ENCODE data around the gene MPV17.
"Not testable (repeated sequence)": the region's sequence is repeated elsewhere in the genome, so short reads cannot be mapped to it uniquely, and the experiment has no call there.

MPV17 gene

GRCh38 chr2:27320958-27321543 lies 1.8 kb downstream of the MPV17 start:
- Histone ChIP-seq H3K4me3 (ENCODE audit: extremely low read depth, insufficient read depth, low read length, poor library complexity, severe bottlenecking) (no peak overlapping the region), H3K36me3 (ENCODE audit: control insufficient read depth, insufficient read depth, low read length) (peaks cover 3% of the 10 kb centered on the region), H3K4me1 (ENCODE audit: control insufficient read depth, insufficient read depth, low read length, poor library complexity, severe bottlenecking) (peaks cover 17% of the 10 kb centered on the region), H3K27ac (ENCODE audit: low read depth, low read length, severe bottlenecking) (peak overlapping the region; percentile 23), H3K9me3 (ENCODE audit: control insufficient read depth, low read length) (no peaks in the 10 kb centered on the region)
- WGBS, 2 experiments (ENCODE audit: insufficient coverage in 2 of 2) = 71 to 83% methylated on average over 6 to 7 of the region's 8 CpGs

GRCh38 chr2:27319839-27320238 lies 3.1 kb downstream of the MPV17 start:
- peaks cover 17% of the 10 kb centered on the region for H3K4me1 ChIP-seq (ENCODE audit: control insufficient read depth, insufficient read depth, low read length, poor library complexity, severe bottlenecking)
- 92 to 99% methylated on average over 12 to 13 of the region's 15 CpGs for WGBS, 2 experiments (ENCODE audit: insufficient coverage in 2 of 2)
- H3K36me3 ChIP-seq (ENCODE audit: control insufficient read depth, insufficient read depth, low read length); H3K9me3 ChIP-seq (ENCODE audit: control insufficient read depth, low read length); H3K4me3 ChIP-seq (ENCODE audit: extremely low read depth, insufficient read depth, low read length, poor library complexity, severe bottlenecking); H3K27ac ChIP-seq (ENCODE audit: low read depth, low read length, severe bottlenecking): not testable (repeated sequence)

- Histone ChIP-seq H3K36me3 (ENCODE audit: control insufficient read depth, insufficient read depth, low read length) (peaks cover 3% of the 10 kb centered on the region), H3K4me3 (ENCODE audit: extremely low read depth, insufficient read depth, low read length, poor library complexity, severe bottlenecking) (no peak overlapping the region), H3K27ac (ENCODE audit: low read depth, low read length, severe bottlenecking) (no peak overlapping the region), H3K4me1 (ENCODE audit: control insufficient read depth, insufficient read depth, low read length, poor library complexity, severe bottlenecking) (peaks cover 13% of the 10 kb centered on the region), H3K9me3 (ENCODE audit: control insufficient read depth, low read length) (no peaks in the 10 kb centered on the region)
- 95 to 96% methylated on average over 10 to 11 of the region's 12 CpGs for WGBS, 2 experiments (ENCODE audit: insufficient coverage in 2 of 2)
Observed at GRCh38 chr2:27316655-27317412, 6.1 kb downstream of the MPV17 start.

GRCh38 chr2:27315122-27315521 lies 7.8 kb downstream of the MPV17 start:
- no peaks in the 10 kb centered on the region for H3K4me1 ChIP-seq (ENCODE audit: control insufficient read depth, insufficient read depth, low read length, poor library complexity, severe bottlenecking)

GRCh38 chr2:27314709-27315108 lies 8.2 kb downstream of the MPV17 start:
- Histone ChIP-seq H3K36me3 (ENCODE audit: control insufficient read depth, insufficient read depth, low read length) (peaks cover 5% of the 10 kb centered on the region), H3K4me3 (ENCODE audit: extremely low read depth, insufficient read depth, low read length, poor library complexity, severe bottlenecking) (no peak overlapping the region), H3K27ac (ENCODE audit: low read depth, low read length, severe bottlenecking) (no peak overlapping the region), H3K4me1 (ENCODE audit: control insufficient read depth, insufficient read depth, low read length, poor library complexity, severe bottlenecking) (no peaks in the 10 kb centered on the region), H3K9me3 (ENCODE audit: control insufficient read depth, low read length) (no peaks in the 10 kb centered on the region)
- 92 to 94% methylated on average over 5 to 9 of the region's 9 CpGs for WGBS, 2 experiments (ENCODE audit: insufficient coverage in 2 of 2)

More at GRCh38 chr2:27315122-27315521, 7.8 kb downstream of the MPV17 start:
- Histone ChIP-seq H3K36me3 (ENCODE audit: control insufficient read depth, insufficient read depth, low read length) (peaks cover 3% of the 10 kb centered on the region), H3K27ac (ENCODE audit: low read depth, low read length, severe bottlenecking) (no peak overlapping the region), H3K9me3 (ENCODE audit: control insufficient read depth, low read length) (no peaks in the 10 kb centered on the region), H3K4me3 (ENCODE audit: extremely low read depth, insufficient read depth, low read length, poor library complexity, severe bottlenecking) (no peak overlapping the region)
- 74 to 88% methylated on average over 7 of the region's 8 CpGs for WGBS, 2 experiments (ENCODE audit: insufficient coverage in 2 of 2)

- H3K4me1 ChIP-seq (ENCODE audit: control insufficient read depth, insufficient read depth, low read length, poor library complexity, severe bottlenecking) = no peaks in the 10 kb centered on the region
- no peak overlapping the region for H3K4me3 ChIP-seq (ENCODE audit: extremely low read depth, insufficient read depth, low read length, poor library complexity, severe bottlenecking)
- no peaks in the 10 kb centered on the region for H3K9me3 ChIP-seq (ENCODE audit: control insufficient read depth, low read length)
- 90 to 95% methylated on average over 3 to 5 of the region's 8 CpGs for WGBS, 2 experiments (ENCODE audit: insufficient coverage in 2 of 2)
- no peak overlapping the region for H3K27ac ChIP-seq (ENCODE audit: low read depth, low read length, severe bottlenecking)
- peaks cover 7% of the 10 kb centered on the region for H3K36me3 ChIP-seq (ENCODE audit: control insufficient read depth, insufficient read depth, low read length)
Observed at GRCh38 chr2:27313882-27314645, 8.8 kb downstream of the MPV17 start.

- Histone ChIP-seq H3K9me3 (ENCODE audit: control insufficient read depth, low read length) (no peaks in the 10 kb centered on the region), H3K27ac (ENCODE audit: low read depth, low read length, severe bottlenecking) (no peak overlapping the region), H3K4me1 (ENCODE audit: control insufficient read depth, insufficient read depth, low read length, poor library complexity, severe bottlenecking) (no peaks in the 10 kb centered on the region), H3K36me3 (ENCODE audit: control insufficient read depth, insufficient read depth, low read length) (peaks cover 6% of the 10 kb centered on the region), H3K4me3 (ENCODE audit: extremely low read depth, insufficient read depth, low read length, poor library complexity, severe bottlenecking) (no peak overlapping the region)
- 100% methylated on average over 1 of the region's 3 CpGs; no CpG with 5 or more reads in 1 of the 2 experiments for WGBS, 2 experiments (ENCODE audit: insufficient coverage in 2 of 2)
Observed at GRCh38 chr2:27312152-27312551, 10.7 kb downstream of the MPV17 start.

GRCh38 chr2:27309651-27310050 lies 13.2 kb downstream of the MPV17 start:
- no peak overlapping the region for H3K27ac ChIP-seq (ENCODE audit: low read depth, low read length, severe bottlenecking)
- no peak overlapping the region for H3K4me3 ChIP-seq (ENCODE audit: extremely low read depth, insufficient read depth, low read length, poor library complexity, severe bottlenecking)
- 94 to 98% methylated on average over 5 to 6 of the region's 6 CpGs for WGBS, 2 experiments (ENCODE audit: insufficient coverage in 2 of 2)
- peaks cover 4% of the 10 kb centered on the region for H3K36me3 ChIP-seq (ENCODE audit: control insufficient read depth, insufficient read depth, low read length)
- no peaks in the 10 kb centered on the region for H3K4me1 ChIP-seq (ENCODE audit: control insufficient read depth, insufficient read depth, low read length, poor library complexity, severe bottlenecking)
- H3K9me3 ChIP-seq (ENCODE audit: control insufficient read depth, low read length) = no peaks in the 10 kb centered on the region

GRCh38 chr2:27308359-27308881 lies 14.5 kb downstream of the MPV17 start, which contains the start of gene UCN:
UCN (minus strand) TSS chr2:27308445; CDS start chr2:27307895, 550 bp downstream.
- WGBS, 2 experiments (ENCODE audit: insufficient coverage in 2 of 2) = 10 to 15% methylated on average over 25 of the region's 25 CpGs
- Histone ChIP-seq H3K36me3 (ENCODE audit: control insufficient read depth, insufficient read depth, low read length) (peaks cover 4% of the 10 kb centered on the region), H3K27ac (ENCODE audit: low read depth, low read length, severe bottlenecking) (no peak within 1 kb of the TSS), H3K4me3 (ENCODE audit: extremely low read depth, insufficient read depth, low read length, poor library complexity, severe bottlenecking) (no peak within 1 kb of the TSS), H3K4me1 (ENCODE audit: control insufficient read depth, insufficient read depth, low read length, poor library complexity, severe bottlenecking) (no peaks in the 10 kb centered on the region), H3K9me3 (ENCODE audit: control insufficient read depth, low read length) (no peaks in the 10 kb centered on the region)

GRCh38 chr2:27307545-27308358 lies 15.1 kb downstream of the MPV17 start:
- WGBS, 2 experiments (ENCODE audit: insufficient coverage in 2 of 2) = 4% methylated on average over 54 to 61 of the region's 75 CpGs
- no peak overlapping the region for H3K4me3 ChIP-seq (ENCODE audit: extremely low read depth, insufficient read depth, low read length, poor library complexity, severe bottlenecking)

More at GRCh38 chr2:27307545-27308358, 15.1 kb downstream of the MPV17 start:
- Histone ChIP-seq H3K27ac (ENCODE audit: low read depth, low read length, severe bottlenecking) (no peak overlapping the region), H3K36me3 (ENCODE audit: control insufficient read depth, insufficient read depth, low read length) (peaks cover 4% of the 10 kb centered on the region), H3K4me1 (ENCODE audit: control insufficient read depth, insufficient read depth, low read length, poor library complexity, severe bottlenecking) (no peaks in the 10 kb centered on the region), H3K9me3 (ENCODE audit: control insufficient read depth, low read length) (no peaks in the 10 kb centered on the region)
